ENCODE measurements around the gene SDHAF1. TPM values are rescaled to one million over a fixed set of nuclear protein-coding genes. Genes with fewer than 3 reads are reported as not detected.
"Not testable (repeated sequence)": the region's sequence is repeated elsewhere in the genome, so short reads cannot be mapped to it uniquely, and the experiment has no call there.

SDHAF1 gene
- total RNA-seq, 2 experiments from 2014 or later, result 26.1 to 52.6 TPM

GRCh38 chr19:35978271-35978670, 16.7 kb upstream of the SDHAF1 start:
- Histone ChIP-seq H4K20me1 (ENCODE audit: insufficient read depth, low read length) (no peaks in the 10 kb centered on the region), H3K9me2 (ENCODE audit: insufficient read depth, low read length) (no peaks in the 10 kb centered on the region), H3K79me2 (ENCODE audit: insufficient read depth, low read depth, low read length) (no peaks in the 10 kb centered on the region), H2AFZ (ENCODE audit: low read length) (no peak overlapping the region), H3K4me3 (ENCODE audit: low read depth, low read length, poor library complexity, severe bottlenecking) (no peak overlapping the region), H3K36me3 (ENCODE audit: insufficient read depth, low read length) (no peaks in the 10 kb centered on the region), H3K27ac (ENCODE audit: low read depth, low read length, poor library complexity, severe bottlenecking) (no peak overlapping the region), H3K4me2 (ENCODE audit: low read length) (no peak overlapping the region), H3K4me1 (ENCODE audit: insufficient read depth, low read length, poor library complexity, severe bottlenecking) (no peaks in the 10 kb centered on the region), H3K9me3 (ENCODE audit: low read length) (no peaks in the 10 kb centered on the region)
- TF ChIP-seq EZH2phosphoT487 (IDR thresholded peaks at IDR 0.05; ENCODE audit: borderline replicate concordance, low read depth, low read length), result no peak
- no peak for TF ChIP-seq CTCF (conservative IDR thresholded peaks at IDR 0.05; ENCODE audit: low read length)
- POLR2A ChIA-PET, result interaction anchor here (0.6 kb wide), 1 partner anchor 13 kb away, joined by 3 read pairs; no protein-coding TSS in a partner anchor
- no peak for DNase-seq (ENCODE audit: low spot score)
- no TSS peak for BruUV-seq (replicated peaks)
- intact Hi-C loops (cut with micrococcal nuclease; ENCODE audit: unreplicated experiment), result no loop called here
- CTCF ChIA-PET (ENCODE audit: unreplicated experiment), result no interaction called here

GRCh38 chr19:35978832-35979365, 16.1 kb upstream of the SDHAF1 start:
- Histone ChIP-seq H3K9me3 (ENCODE audit: low read length) (no peaks in the 10 kb centered on the region), H3K9me2 (ENCODE audit: insufficient read depth, low read length) (no peaks in the 10 kb centered on the region), H3K79me2 (ENCODE audit: insufficient read depth, low read depth, low read length) (no peaks in the 10 kb centered on the region), H4K20me1 (ENCODE audit: insufficient read depth, low read length) (no peaks in the 10 kb centered on the region), H2AFZ (ENCODE audit: low read length) (no peak overlapping the region), H3K4me2 (ENCODE audit: low read length) (no peak overlapping the region), H3K27ac (ENCODE audit: low read depth, low read length, poor library complexity, severe bottlenecking) (no peak overlapping the region), H3K4me3 (ENCODE audit: low read depth, low read length, poor library complexity, severe bottlenecking) (no peak overlapping the region), H3K4me1 (ENCODE audit: insufficient read depth, low read length, poor library complexity, severe bottlenecking) (no peaks in the 10 kb centered on the region), H3K36me3 (ENCODE audit: insufficient read depth, low read length) (no peaks in the 10 kb centered on the region)
- BruUV-seq (replicated peaks), result no TSS peak
- DNase-seq (ENCODE audit: low spot score), result no peak
- intact Hi-C loops (cut with micrococcal nuclease; ENCODE audit: unreplicated experiment), result no loop called here
- POLR2A ChIA-PET, result no interaction called here
- CTCF ChIA-PET (ENCODE audit: unreplicated experiment), result no interaction called here
- TF ChIP-seq EZH2phosphoT487 (IDR thresholded peaks at IDR 0.05; ENCODE audit: borderline replicate concordance, low read depth, low read length), result no peak
- no peak for TF ChIP-seq CTCF (conservative IDR thresholded peaks at IDR 0.05; ENCODE audit: low read length)

GRCh38 chr19:35980997-35981396, 14.0 kb upstream of the SDHAF1 start:
- CTCF ChIA-PET (ENCODE audit: unreplicated experiment); H3K79me2 ChIP-seq (ENCODE audit: insufficient read depth, low read depth, low read length); BruUV-seq (replicated peaks); H4K20me1 ChIP-seq (ENCODE audit: insufficient read depth, low read length); H3K4me3 ChIP-seq (ENCODE audit: low read depth, low read length, poor library complexity, severe bottlenecking); intact Hi-C loops (cut with micrococcal nuclease; ENCODE audit: unreplicated experiment); DNase-seq (ENCODE audit: low spot score); H3K9me2 ChIP-seq (ENCODE audit: insufficient read depth, low read length); POLR2A ChIA-PET; H2AFZ ChIP-seq (ENCODE audit: low read length); H3K9me3 ChIP-seq (ENCODE audit: low read length); H3K4me2 ChIP-seq (ENCODE audit: low read length); H3K27ac ChIP-seq (ENCODE audit: low read depth, low read length, poor library complexity, severe bottlenecking); H3K36me3 ChIP-seq (ENCODE audit: insufficient read depth, low read length); H3K4me1 ChIP-seq (ENCODE audit: insufficient read depth, low read length, poor library complexity, severe bottlenecking): not testable (repeated sequence)
